ENCODE results near the gene FBXO21. TPM values are rescaled to one million over a fixed set of nuclear protein-coding genes. Genes with fewer than 3 reads are reported as not detected.

FBXO21 gene
- total RNA-seq, 1 donor from 2014 or later, result 32.0 TPM

DNA sequence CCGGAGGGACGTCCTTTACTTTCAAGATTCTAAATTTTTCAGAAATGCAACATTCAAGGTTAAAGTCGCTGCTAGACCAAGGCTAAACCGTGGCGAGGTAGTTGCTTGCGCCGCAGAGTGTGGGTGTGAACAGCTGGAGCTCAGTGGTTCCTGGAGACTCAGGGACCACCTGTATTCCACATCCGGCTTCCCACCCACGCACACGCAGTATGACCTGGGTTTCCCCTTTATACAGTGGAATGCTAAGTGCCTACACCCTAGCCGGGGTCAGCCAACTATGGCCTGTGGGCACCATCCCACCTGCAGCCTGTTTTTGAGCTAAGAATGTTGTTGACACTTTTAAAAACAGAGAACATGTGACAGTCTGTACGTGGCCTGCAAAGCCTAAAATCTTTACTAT lies 48.2 kb downstream of the FBXO21 start:
- Histone ChIP-seq H3K27ac (ENCODE audit: low read depth, low read length) (no peak overlapping the region), H3K4me1 (ENCODE audit: insufficient read depth, low read length) (no peaks in the 10 kb centered on the region), H3K36me3 (ENCODE audit: insufficient read depth, low read length) (peaks cover 12% of the 10 kb centered on the region), H3K4me2 (ENCODE audit: low read length) (no peak overlapping the region), H3K9me3 (ENCODE audit: insufficient read depth, low read depth, low read length) (no peaks in the 10 kb centered on the region), H3K4me3 (ENCODE audit: insufficient read depth, low read depth, low read length) (no peak overlapping the region), H4K20me1 (ENCODE audit: insufficient read depth, low read length) (peaks cover 6% of the 10 kb centered on the region), H3K27me3 (ENCODE audit: insufficient read depth, low read length) (no peaks in the 10 kb centered on the region), H3K79me2 (ENCODE audit: insufficient read depth, low read length) (no peaks in the 10 kb centered on the region), H2AFZ (ENCODE audit: low read depth, low read length) (no peak overlapping the region), H3K9ac (ENCODE audit: low read length) (no peak overlapping the region)
- Mint-ChIP-seq H3K4me1 (ENCODE audit: low read depth, unreplicated experiment) (no peaks in the 10 kb centered on the region), H3K27ac (ENCODE audit: unreplicated experiment) (no peak overlapping the region), H3K4me3 (ENCODE audit: unreplicated experiment) (no peak overlapping the region), H3K9me3 (ENCODE audit: unreplicated experiment) (no peaks in the 10 kb centered on the region), H3K27me3 (ENCODE audit: low read depth, unreplicated experiment) (no peaks in the 10 kb centered on the region), H3K36me3 (ENCODE audit: low read depth, unreplicated experiment) (peaks cover 9% of the 10 kb centered on the region)
- DNase-seq (ENCODE audit: low read depth), result no peak
- TF ChIP-seq EZH2 (IDR thresholded peaks at IDR 0.05; ENCODE audit: insufficient read depth, low read length), result no peak
- TF ChIP-seq, protein P1, sequence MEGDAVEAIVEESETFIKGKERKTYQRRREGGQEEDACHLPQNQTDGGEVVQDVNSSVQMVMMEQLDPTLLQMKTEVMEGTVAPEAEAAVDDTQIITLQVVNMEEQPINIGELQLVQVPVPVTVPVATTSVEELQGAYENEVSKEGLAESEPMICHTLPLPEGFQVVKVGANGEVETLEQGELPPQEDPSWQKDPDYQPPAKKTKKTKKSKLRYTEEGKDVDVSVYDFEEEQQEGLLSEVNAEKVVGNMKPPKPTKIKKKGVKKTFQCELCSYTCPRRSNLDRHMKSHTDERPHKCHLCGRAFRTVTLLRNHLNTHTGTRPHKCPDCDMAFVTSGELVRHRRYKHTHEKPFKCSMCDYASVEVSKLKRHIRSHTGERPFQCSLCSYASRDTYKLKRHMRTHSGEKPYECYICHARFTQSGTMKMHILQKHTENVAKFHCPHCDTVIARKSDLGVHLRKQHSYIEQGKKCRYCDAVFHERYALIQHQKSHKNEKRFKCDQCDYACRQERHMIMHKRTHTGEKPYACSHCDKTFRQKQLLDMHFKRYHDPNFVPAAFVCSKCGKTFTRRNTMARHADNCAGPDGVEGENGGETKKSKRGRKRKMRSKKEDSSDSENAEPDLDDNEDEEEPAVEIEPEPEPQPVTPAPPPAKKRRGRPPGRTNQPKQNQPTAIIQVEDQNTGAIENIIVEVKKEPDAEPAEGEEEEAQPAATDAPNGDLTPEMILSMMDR (IDR thresholded peaks at IDR 0.05; ENCODE audit: insufficient read depth, low read depth, low read length), result no peak
- no peak for FAIRE-seq

DNA sequence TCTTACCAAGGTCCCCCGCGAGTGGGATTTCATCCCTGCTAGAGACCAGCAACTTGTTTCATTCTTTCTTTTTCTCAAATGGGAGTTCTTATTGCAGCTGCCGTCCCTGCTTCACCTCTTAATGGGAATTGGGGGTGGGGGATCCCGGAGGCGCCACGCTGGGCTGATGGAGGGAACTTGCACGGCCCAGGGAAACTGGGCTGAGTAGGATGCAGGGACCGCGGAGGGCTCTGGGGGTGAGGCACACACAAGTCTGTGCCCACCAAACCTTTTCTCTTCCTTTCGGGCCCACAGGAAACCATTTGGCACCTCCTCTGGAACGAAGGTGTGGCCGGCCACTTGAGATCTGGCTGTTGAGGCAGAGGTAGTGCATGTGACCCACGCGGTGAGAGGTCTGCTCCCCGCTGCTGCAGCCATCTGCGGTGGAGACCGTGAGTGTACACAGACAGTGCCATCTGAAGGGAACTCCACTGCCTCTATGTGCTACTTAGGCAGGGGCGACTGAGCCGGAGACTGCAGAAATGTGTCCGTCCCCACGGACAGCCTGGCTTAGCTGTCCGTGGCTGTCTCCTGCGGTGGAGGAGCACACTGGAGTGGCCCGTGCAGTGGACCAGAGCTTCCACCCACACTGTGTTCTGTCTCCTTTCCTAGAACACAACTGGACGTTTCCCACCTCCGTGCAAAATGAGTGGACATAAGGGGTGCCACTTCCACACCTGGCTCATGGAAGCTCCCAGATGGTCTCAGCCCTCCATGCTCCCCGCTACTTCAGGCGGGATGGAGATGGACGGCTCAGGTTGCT lies 49.0 kb downstream of the FBXO21 start:
- no peak overlapping the region for H3K27ac Mint-ChIP-seq (ENCODE audit: unreplicated experiment)
- no peaks in the 10 kb centered on the region for H3K9me3 Mint-ChIP-seq (ENCODE audit: unreplicated experiment)
- Histone ChIP-seq H3K9me3 (ENCODE audit: insufficient read depth, low read depth, low read length) (no peaks in the 10 kb centered on the region), H3K79me2 (ENCODE audit: insufficient read depth, low read length) (no peaks in the 10 kb centered on the region), H3K27ac (ENCODE audit: low read depth, low read length) (no peak overlapping the region), H3K4me1 (ENCODE audit: insufficient read depth, low read length) (no peaks in the 10 kb centered on the region), H3K36me3 (ENCODE audit: insufficient read depth, low read length) (peaks cover 12% of the 10 kb centered on the region), H2AFZ (ENCODE audit: low read depth, low read length) (no peak overlapping the region), H3K27me3 (ENCODE audit: insufficient read depth, low read length) (no peaks in the 10 kb centered on the region), H3K4me2 (ENCODE audit: low read length) (no peak overlapping the region), H4K20me1 (ENCODE audit: insufficient read depth, low read length) (peaks cover 6% of the 10 kb centered on the region), H3K4me3 (ENCODE audit: insufficient read depth, low read depth, low read length) (no peak overlapping the region), H3K9ac (ENCODE audit: low read length) (no peak overlapping the region)
- no peak for FAIRE-seq
- TF ChIP-seq, protein P1 (IDR thresholded peaks at IDR 0.05; ENCODE audit: insufficient read depth, low read depth, low read length), result no peak
- TF ChIP-seq EZH2 (IDR thresholded peaks at IDR 0.05; ENCODE audit: insufficient read depth, low read length), result no peak
- H3K36me3 Mint-ChIP-seq (ENCODE audit: low read depth, unreplicated experiment), result peaks cover 6% of the 10 kb centered on the region
- no peak overlapping the region for H3K4me3 Mint-ChIP-seq (ENCODE audit: unreplicated experiment)
- no peaks in the 10 kb centered on the region for H3K4me1 Mint-ChIP-seq (ENCODE audit: low read depth, unreplicated experiment)
- H3K27me3 Mint-ChIP-seq (ENCODE audit: low read depth, unreplicated experiment), result no peaks in the 10 kb centered on the region
- DNase-seq (ENCODE audit: low read depth), result no peak

Data from astrocyte (in vitro differentiated cells and primary cell).